Measurements from ENCODE around the gene CRYBG2.
"Not testable (repeated sequence)": the region's sequence is repeated elsewhere in the genome, so short reads cannot be mapped to it uniquely, and the experiment has no call there.

Gene CRYBG2

DNA sequence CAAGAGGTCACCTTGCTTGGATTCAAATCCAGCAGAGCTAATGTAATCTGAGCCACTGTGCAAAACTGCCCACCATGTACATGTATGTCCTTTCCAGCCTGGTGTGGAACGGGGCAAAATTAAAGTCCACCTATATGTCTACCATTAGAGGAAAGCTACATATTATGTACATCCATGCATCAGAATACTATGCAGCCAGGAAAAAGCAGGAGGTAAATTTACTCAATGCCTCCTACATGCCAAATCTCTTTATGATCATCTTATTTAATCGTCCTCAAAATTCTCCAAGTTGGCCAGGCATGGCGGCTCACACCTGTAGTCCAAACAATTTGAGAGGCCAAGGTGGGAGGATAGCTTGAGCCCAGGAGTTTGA is 24.9 kb upstream of the CRYBG2 start:
- Histone ChIP-seq H3K9me3 (ENCODE audit: control insufficient read depth in 1 of 2, low read length in 2 of 2) (no peaks in the 10 kb centered on the region), H3K4me3 (ENCODE audit: low read depth in 1 of 2, low read length in 2 of 2) (no peak overlapping the region), H3K27ac (ENCODE audit: low read length) (no peak overlapping the region), H3K27me3 (ENCODE audit: low read depth, low read length) (no peaks in the 10 kb centered on the region), H3K4me1 (ENCODE audit: control insufficient read depth in 1 of 2, insufficient read depth in 2 of 2, low read length in 2 of 2) (no peaks in the 10 kb centered on the region), H3K36me3 (ENCODE audit: control insufficient read depth in 1 of 2, insufficient read depth in 2 of 2, low read length in 2 of 2) (no peaks in the 10 kb centered on the region)

- H3K27ac ChIP-seq (ENCODE audit: low read length): no peak overlapping the region
These were observed 24.4 kb upstream of the CRYBG2 start for GRCh38 chr1:26378088-26378878.

DNA sequence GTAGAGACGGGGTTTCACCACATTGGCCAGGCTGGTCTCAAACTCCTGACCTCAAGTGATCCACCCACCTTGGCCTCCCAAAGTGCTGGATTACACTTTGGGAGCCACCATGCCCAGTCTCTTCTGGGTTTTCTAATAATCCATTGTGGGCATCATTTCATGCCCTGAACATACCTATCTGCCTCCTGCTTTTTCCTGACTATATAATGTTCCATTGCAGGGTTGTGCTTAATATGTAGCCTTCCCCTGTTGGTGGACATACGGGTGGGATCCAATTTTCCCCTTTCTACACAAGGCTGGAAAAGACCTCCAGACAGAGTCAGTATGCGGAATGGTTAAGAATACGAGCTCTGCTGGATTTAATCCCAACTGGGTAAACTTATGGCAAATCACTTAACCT is 22.1 kb upstream of the CRYBG2 start:
- no peaks in the 10 kb centered on the region for H3K27me3 ChIP-seq (ENCODE audit: low read depth, low read length)
- no peaks in the 10 kb centered on the region for H3K9me3 ChIP-seq (ENCODE audit: control insufficient read depth in 1 of 2, low read length in 2 of 2)
- no peak overlapping the region for H3K27ac ChIP-seq (ENCODE audit: low read length)
- no peaks in the 10 kb centered on the region for H3K4me1 ChIP-seq (ENCODE audit: control insufficient read depth in 1 of 2, insufficient read depth in 2 of 2, low read length in 2 of 2)
- H3K4me3 ChIP-seq (ENCODE audit: low read depth in 1 of 2, low read length in 2 of 2): no peak overlapping the region
- no peaks in the 10 kb centered on the region for H3K36me3 ChIP-seq (ENCODE audit: control insufficient read depth in 1 of 2, insufficient read depth in 2 of 2, low read length in 2 of 2)

More at GRCh38 chr1:26378088-26378878, 24.4 kb upstream of the CRYBG2 start:
- Histone ChIP-seq H3K9me3 (ENCODE audit: control insufficient read depth in 1 of 2, low read length in 2 of 2) (no peaks in the 10 kb centered on the region), H3K27me3 (ENCODE audit: low read depth, low read length) (no peaks in the 10 kb centered on the region), H3K4me3 (ENCODE audit: low read depth in 1 of 2, low read length in 2 of 2) (no peak overlapping the region), H3K36me3 (ENCODE audit: control insufficient read depth in 1 of 2, insufficient read depth in 2 of 2, low read length in 2 of 2) (no peaks in the 10 kb centered on the region), H3K4me1 (ENCODE audit: control insufficient read depth in 1 of 2, insufficient read depth in 2 of 2, low read length in 2 of 2) (no peaks in the 10 kb centered on the region)

DNA sequence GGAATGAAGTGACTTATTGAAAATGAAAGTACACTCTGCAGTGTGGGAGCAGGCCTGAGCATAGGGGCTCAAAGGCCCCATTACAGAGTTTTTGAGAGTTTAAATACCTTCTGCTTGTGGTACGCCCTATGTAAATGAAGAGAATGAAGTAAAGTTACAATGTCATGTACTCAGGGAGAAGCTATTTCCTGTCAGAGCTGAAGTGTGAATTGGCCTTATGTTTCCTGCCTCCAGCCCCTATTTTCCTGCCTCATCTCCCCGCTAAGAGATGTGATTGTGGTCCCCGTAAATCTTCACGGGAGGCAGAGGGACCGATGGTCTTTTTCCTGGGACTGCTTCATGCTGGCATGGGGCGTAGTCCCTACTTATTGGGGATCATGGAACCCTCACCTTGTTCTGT is 21.2 kb upstream of the CRYBG2 start:
- Histone ChIP-seq H3K4me3 (ENCODE audit: low read depth in 1 of 2, low read length in 2 of 2) (no peak overlapping the region), H3K4me1 (ENCODE audit: control insufficient read depth in 1 of 2, insufficient read depth in 2 of 2, low read length in 2 of 2) (no peaks in the 10 kb centered on the region), H3K9me3 (ENCODE audit: control insufficient read depth in 1 of 2, low read length in 2 of 2) (no peaks in the 10 kb centered on the region), H3K27me3 (ENCODE audit: low read depth, low read length) (no peaks in the 10 kb centered on the region), H3K36me3 (ENCODE audit: control insufficient read depth in 1 of 2, insufficient read depth in 2 of 2, low read length in 2 of 2) (no peaks in the 10 kb centered on the region), H3K27ac (ENCODE audit: low read length) (no peak overlapping the region)

DNA sequence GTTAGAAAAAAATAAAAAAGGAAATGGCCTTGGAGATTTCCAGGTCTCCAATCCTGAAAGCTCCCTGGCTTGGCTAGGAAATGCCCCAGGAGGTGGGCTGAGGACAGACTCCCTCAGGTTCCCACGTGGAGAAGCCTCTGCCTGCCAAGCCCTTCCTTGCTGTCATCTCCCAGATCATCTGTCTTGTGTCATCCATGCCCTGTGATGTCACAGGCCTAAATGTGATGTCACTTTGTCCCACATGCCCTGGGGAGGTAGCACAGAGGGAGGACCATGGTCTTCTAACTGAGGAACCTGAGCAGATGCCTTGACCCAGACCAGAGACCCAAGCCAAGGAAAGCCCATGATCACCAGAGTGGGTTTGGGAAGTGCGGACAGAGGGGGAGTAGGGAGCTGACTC is 20.4 kb upstream of the CRYBG2 start:
- not testable (repeated sequence) for H3K27ac ChIP-seq (ENCODE audit: low read length); H3K36me3 ChIP-seq (ENCODE audit: control insufficient read depth in 1 of 2, insufficient read depth in 2 of 2, low read length in 2 of 2); H3K27me3 ChIP-seq (ENCODE audit: low read depth, low read length); H3K4me1 ChIP-seq (ENCODE audit: control insufficient read depth in 1 of 2, insufficient read depth in 2 of 2, low read length in 2 of 2); H3K4me3 ChIP-seq (ENCODE audit: low read depth in 1 of 2, low read length in 2 of 2); H3K9me3 ChIP-seq (ENCODE audit: control insufficient read depth in 1 of 2, low read length in 2 of 2)

DNA sequence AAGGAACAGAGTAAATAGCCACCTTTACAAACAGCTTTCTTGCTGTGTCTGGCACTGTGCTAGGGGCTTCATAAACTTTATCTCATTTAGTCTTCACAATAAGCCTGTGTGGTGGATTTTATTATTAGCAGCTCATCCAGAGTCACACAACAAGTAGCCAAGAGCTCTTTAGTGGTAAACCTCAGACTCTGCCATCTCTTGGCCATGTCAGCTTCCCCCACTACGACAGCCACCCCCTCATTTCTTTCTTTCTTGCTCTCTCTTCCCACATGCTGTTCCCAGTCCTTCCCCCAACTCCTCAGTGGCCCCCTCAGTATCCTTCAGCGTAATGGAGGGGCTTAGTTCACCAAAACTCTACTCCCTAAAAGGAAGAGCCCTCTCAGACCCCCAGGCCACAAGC is 19.9 kb upstream of the CRYBG2 start:
- no peak overlapping the region for H3K27ac ChIP-seq (ENCODE audit: low read length)
- no peak overlapping the region for H3K4me3 ChIP-seq (ENCODE audit: low read depth in 1 of 2, low read length in 2 of 2)
- no peaks in the 10 kb centered on the region for H3K4me1 ChIP-seq (ENCODE audit: control insufficient read depth in 1 of 2, insufficient read depth in 2 of 2, low read length in 2 of 2)
- H3K36me3 ChIP-seq (ENCODE audit: control insufficient read depth in 1 of 2, insufficient read depth in 2 of 2, low read length in 2 of 2): no peaks in the 10 kb centered on the region
- no peaks in the 10 kb centered on the region for H3K9me3 ChIP-seq (ENCODE audit: control insufficient read depth in 1 of 2, low read length in 2 of 2)
- no peaks in the 10 kb centered on the region for H3K27me3 ChIP-seq (ENCODE audit: low read depth, low read length)

DNA sequence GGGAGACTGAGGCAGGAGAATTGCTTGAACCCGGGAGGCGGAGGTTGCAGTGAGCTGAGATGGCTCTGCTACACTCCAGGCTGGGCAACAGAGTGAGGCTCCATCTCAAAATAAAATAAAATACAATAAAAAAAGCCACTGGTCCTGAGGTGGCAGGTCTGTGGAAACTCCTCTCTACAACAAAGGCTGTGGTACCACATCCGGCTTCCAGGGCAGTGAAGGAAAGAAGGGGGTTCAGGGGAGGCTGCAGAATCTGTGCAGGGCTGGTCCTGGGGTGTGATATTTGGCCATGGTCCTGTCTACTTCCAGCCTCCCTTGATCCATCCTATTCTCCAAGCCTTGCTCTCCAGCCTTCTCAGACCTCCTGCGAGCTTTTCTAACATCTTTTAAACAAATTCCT is 19.4 kb upstream of the CRYBG2 start:
- H3K36me3 ChIP-seq (ENCODE audit: control insufficient read depth in 1 of 2, insufficient read depth in 2 of 2, low read length in 2 of 2): no peaks in the 10 kb centered on the region
- no peaks in the 10 kb centered on the region for H3K27me3 ChIP-seq (ENCODE audit: low read depth, low read length)
- no peak overlapping the region for H3K27ac ChIP-seq (ENCODE audit: low read length)
- no peaks in the 10 kb centered on the region for H3K4me1 ChIP-seq (ENCODE audit: control insufficient read depth in 1 of 2, insufficient read depth in 2 of 2, low read length in 2 of 2)
- H3K4me3 ChIP-seq (ENCODE audit: low read depth in 1 of 2, low read length in 2 of 2): no peak overlapping the region
- H3K9me3 ChIP-seq (ENCODE audit: control insufficient read depth in 1 of 2, low read length in 2 of 2): no peaks in the 10 kb centered on the region

GRCh38 chr1:26372611-26373010 is 18.7 kb upstream of the CRYBG2 start, which contains the start of gene ZNF683:
Gene ZNF683, minus strand, starts transcription at chr1:26372750. Its CDS starts 4,179 bp downstream, at chr1:26368571.
- not testable (repeated sequence) for H3K4me1 ChIP-seq (ENCODE audit: control insufficient read depth in 1 of 2, insufficient read depth in 2 of 2, low read length in 2 of 2); H3K27ac ChIP-seq (ENCODE audit: low read length); H3K27me3 ChIP-seq (ENCODE audit: low read depth, low read length); H3K36me3 ChIP-seq (ENCODE audit: control insufficient read depth in 1 of 2, insufficient read depth in 2 of 2, low read length in 2 of 2); H3K9me3 ChIP-seq (ENCODE audit: control insufficient read depth in 1 of 2, low read length in 2 of 2); H3K4me3 ChIP-seq (ENCODE audit: low read depth in 1 of 2, low read length in 2 of 2)

DNA sequence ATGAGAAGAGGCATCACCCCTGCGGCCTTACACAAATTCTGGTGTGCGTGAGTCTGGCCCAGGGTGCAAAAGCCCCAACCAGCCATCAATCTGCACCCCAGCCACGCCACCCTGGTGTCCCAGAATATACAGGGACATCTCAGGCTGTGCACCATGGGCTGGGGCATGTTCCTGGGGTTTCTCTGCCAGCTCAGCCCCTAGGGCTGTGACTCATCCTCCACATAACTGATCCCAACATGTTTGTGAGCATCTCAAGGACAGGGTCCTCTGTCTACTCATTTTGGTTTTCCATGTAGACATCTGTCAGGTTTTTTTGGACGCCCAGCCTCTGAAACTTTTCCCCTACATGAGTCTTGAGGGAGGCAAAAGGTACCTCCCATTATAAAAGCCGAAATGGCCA is 18.1 kb upstream of the CRYBG2 start:
- H3K9me3 ChIP-seq (ENCODE audit: control insufficient read depth in 1 of 2, low read length in 2 of 2): no peaks in the 10 kb centered on the region
- no peak overlapping the region for H3K27ac ChIP-seq (ENCODE audit: low read length)
- no peaks in the 10 kb centered on the region for H3K36me3 ChIP-seq (ENCODE audit: control insufficient read depth in 1 of 2, insufficient read depth in 2 of 2, low read length in 2 of 2)
- H3K4me3 ChIP-seq (ENCODE audit: low read depth in 1 of 2, low read length in 2 of 2): no peak overlapping the region
- H3K4me1 ChIP-seq (ENCODE audit: control insufficient read depth in 1 of 2, insufficient read depth in 2 of 2, low read length in 2 of 2): no peaks in the 10 kb centered on the region
- no peaks in the 10 kb centered on the region for H3K27me3 ChIP-seq (ENCODE audit: low read depth, low read length)

DNA sequence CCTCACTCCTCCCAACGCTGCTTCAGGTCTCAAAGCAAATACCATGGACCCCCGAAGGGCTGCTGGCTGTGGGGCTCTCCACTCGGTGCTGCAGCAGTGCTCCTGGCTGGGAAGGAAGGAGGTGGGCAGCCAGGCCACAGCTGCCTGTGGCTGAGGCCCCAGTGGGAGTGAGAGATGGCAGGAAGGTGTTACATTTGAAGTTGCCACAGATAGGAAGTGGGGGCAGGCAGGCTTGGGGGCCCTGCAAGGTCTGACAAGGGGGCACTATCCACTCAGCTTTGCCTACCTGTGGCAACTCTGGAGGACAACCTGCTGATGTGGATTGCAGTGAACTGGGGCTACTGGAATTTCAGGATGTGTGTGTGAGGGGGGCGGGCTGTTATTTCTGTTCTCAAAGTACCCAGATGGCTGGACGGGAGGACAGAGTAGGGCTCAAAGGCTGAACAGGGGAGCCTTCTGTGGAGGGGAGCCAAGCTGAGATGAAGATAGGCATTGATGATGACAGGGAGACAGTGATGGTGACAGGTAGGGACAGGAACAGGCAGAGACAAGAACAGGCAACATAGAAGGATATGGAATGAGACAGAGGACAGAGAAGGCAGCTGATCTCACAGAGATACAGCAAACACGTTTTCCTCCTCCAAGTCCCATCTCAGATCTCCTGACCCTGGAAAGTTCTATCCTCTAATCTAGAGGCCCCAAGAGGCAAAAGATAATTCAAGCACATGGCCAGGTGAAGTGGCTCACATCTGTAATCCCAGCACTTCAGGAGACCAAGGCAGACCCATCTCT is 16.9 kb upstream of the CRYBG2 start:
- no peak overlapping the region for H3K4me3 ChIP-seq (ENCODE audit: low read depth in 1 of 2, low read length in 2 of 2)
- H3K27me3 ChIP-seq (ENCODE audit: low read depth, low read length): no peaks in the 10 kb centered on the region
- H3K4me1 ChIP-seq (ENCODE audit: control insufficient read depth in 1 of 2, insufficient read depth in 2 of 2, low read length in 2 of 2): no peaks in the 10 kb centered on the region

DNA sequence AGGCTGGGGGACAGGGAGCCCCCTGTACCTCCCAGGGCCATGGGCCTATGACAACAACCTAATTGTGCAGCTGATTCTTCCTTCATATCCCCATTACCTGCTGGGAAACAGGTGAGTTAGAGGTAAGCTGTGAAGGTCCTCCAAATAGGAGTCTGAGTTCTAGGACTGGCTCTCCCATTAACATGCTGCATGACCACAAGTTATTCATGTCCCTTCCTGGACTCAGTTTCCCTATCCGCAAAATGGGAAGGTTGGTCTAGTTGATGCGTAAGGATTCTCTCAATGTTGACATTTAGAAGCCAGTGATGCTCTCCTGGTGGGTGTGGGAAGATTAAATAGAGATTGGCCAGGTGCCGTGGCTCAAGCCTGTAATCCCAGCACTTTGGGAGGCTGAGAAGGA is 14.6 kb upstream of the CRYBG2 start:
- Histone ChIP-seq H3K27me3 (ENCODE audit: low read depth, low read length) (no peaks in the 10 kb centered on the region), H3K36me3 (ENCODE audit: control insufficient read depth in 1 of 2, insufficient read depth in 2 of 2, low read length in 2 of 2) (no peaks in the 10 kb centered on the region), H3K4me3 (ENCODE audit: low read depth in 1 of 2, low read length in 2 of 2) (no peak overlapping the region), H3K4me1 (ENCODE audit: control insufficient read depth in 1 of 2, insufficient read depth in 2 of 2, low read length in 2 of 2) (no peaks in the 10 kb centered on the region), H3K27ac (ENCODE audit: low read length) (no peak overlapping the region), H3K9me3 (ENCODE audit: control insufficient read depth in 1 of 2, low read length in 2 of 2) (no peaks in the 10 kb centered on the region)

More for the DNA sequence above, 16.9 kb upstream of the CRYBG2 start:
- H3K36me3 ChIP-seq (ENCODE audit: control insufficient read depth in 1 of 2, insufficient read depth in 2 of 2, low read length in 2 of 2): no peaks in the 10 kb centered on the region
- no peak overlapping the region for H3K27ac ChIP-seq (ENCODE audit: low read length)
- H3K9me3 ChIP-seq (ENCODE audit: control insufficient read depth in 1 of 2, low read length in 2 of 2): no peaks in the 10 kb centered on the region
